ENCODE data around the gene VSTM4.

The VSTM4 gene

DNA sequence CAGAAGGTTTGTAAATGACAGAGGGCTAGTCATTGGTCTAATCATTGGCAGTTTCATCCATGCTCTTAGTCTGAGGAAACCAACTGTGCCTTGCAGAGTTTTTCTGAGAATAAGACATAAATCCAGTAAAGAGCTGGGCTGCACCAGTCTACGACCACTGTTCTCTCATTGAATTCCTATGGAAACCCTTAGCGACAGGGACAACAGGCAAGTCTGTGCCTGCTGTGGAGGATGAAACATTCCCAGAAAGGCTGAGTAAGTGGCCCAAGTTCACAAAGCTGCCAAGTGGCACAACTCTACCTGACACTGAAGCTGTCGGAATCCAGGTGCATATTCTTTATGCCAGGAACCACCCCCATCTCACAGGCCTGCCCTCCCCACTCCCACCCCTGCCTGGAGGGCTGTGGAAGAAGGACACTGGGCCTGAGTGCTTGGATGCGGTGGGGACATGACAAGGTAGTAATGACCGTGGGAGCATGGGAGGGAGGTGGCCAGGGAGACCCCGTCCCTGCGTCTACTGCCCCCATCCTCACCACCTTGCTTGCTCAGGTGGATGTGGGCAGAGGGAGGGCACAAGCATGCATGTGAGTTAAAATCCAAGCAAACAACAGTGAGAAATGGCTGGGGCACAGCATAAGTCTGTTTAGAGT lies 58.0 kb downstream of the VSTM4 start:
- no peaks in the 10 kb centered on the region; the same call in 1 of the 2 replicates for H3K27me3 ChIP-seq (ENCODE audit: low read depth, low read length)
- no peak for TF ChIP-seq EZH2phosphoT487 (IDR thresholded peaks at IDR 0.05; ENCODE audit: low read depth)
- TF ChIP-seq, protein P1, sequence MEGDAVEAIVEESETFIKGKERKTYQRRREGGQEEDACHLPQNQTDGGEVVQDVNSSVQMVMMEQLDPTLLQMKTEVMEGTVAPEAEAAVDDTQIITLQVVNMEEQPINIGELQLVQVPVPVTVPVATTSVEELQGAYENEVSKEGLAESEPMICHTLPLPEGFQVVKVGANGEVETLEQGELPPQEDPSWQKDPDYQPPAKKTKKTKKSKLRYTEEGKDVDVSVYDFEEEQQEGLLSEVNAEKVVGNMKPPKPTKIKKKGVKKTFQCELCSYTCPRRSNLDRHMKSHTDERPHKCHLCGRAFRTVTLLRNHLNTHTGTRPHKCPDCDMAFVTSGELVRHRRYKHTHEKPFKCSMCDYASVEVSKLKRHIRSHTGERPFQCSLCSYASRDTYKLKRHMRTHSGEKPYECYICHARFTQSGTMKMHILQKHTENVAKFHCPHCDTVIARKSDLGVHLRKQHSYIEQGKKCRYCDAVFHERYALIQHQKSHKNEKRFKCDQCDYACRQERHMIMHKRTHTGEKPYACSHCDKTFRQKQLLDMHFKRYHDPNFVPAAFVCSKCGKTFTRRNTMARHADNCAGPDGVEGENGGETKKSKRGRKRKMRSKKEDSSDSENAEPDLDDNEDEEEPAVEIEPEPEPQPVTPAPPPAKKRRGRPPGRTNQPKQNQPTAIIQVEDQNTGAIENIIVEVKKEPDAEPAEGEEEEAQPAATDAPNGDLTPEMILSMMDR (IDR thresholded peaks at IDR 0.05; ENCODE audit: low read depth, low read length), result no peak
- no peaks in the 10 kb centered on the region for H4K20me1 ChIP-seq (ENCODE audit: insufficient read depth, low read length)
- no peaks in the 10 kb centered on the region for H3K79me2 ChIP-seq (ENCODE audit: low read length)
- H2AFZ ChIP-seq (ENCODE audit: low read depth, low read length), result no peak overlapping the region
- no peak overlapping the region for H3K9ac ChIP-seq (ENCODE audit: low read length)
- no peak overlapping the region for H3K27ac ChIP-seq (ENCODE audit: low read length)
- H3K9me3 ChIP-seq (ENCODE audit: insufficient read depth, low read length), result no peaks in the 10 kb centered on the region
- H3K4me3 ChIP-seq (ENCODE audit: low read length), result no peak overlapping the region
- H3K36me3 ChIP-seq (replicated peaks; ENCODE audit: low read depth, low read length), result no peaks in the 10 kb centered on the region
- peaks cover 13% of the 10 kb centered on the region for H3K4me1 ChIP-seq (ENCODE audit: low read length)
- H3K4me2 ChIP-seq (ENCODE audit: low read length), result no peak overlapping the region

DNA sequence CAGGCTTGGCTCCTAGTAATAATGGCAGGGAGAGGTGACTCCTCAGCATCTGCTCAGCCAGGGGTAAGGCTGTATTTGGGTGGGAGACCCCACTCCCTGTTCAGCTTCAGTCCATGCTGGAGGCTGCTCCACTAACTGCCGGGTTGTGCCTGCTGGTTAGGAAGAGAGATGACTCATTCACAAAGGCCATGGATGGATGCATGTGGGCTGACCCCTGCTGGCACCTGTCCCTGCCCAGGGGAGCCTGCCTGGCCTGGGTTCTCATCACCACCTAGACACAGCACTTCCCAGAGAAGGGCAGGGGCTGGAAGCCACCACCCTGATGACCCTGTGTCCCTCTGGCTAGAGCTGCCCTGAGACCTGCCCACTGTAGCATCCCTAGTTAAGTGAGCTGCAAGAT lies 59.0 kb downstream of the VSTM4 start:
- Histone ChIP-seq H3K27ac (ENCODE audit: low read length) (no peak overlapping the region), H3K4me1 (ENCODE audit: low read length) (peaks cover 19% of the 10 kb centered on the region), H3K79me2 (ENCODE audit: low read length) (no peaks in the 10 kb centered on the region)

DNA sequence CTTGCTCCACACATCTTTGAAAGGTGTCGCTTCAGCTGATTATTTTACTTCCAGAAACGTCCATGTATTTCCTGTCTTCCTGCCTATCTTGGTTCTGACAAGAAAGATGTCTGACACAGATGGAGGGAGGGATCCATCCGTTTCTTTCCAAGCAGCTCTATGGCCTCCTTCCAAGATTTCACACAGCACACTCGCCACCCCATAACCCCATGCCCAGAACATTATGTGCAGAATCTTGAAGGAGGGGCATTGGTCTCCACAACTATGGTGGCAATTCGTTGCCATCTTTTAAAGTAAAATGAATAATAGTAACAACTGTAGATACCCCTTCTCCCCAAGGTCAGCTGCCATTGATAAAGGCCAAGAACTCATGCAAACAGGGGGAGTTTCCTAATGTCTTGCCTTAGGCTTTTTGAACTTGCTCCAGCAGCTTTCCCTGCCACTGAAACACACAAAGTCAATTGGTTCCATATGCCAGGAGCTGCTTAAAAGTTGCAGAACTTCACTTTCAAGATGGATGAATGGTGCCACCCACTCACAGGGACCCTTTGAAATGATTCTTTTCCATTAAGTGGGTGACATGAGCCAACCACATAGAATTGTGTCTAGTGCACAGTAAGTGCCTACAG lies 60.0 kb downstream of the VSTM4 start:
- Histone ChIP-seq H3K27me3 (ENCODE audit: low read depth, low read length) (no peaks in the 10 kb centered on the region), H3K79me2 (ENCODE audit: low read length) (no peaks in the 10 kb centered on the region), H2AFZ (ENCODE audit: low read depth, low read length) (no peak overlapping the region), H3K4me2 (ENCODE audit: low read length) (no peak overlapping the region), H3K9ac (ENCODE audit: low read length) (no peak overlapping the region), H3K27ac (ENCODE audit: low read length) (no peak overlapping the region), H3K4me3 (ENCODE audit: low read length) (no peak overlapping the region), H3K9me3 (ENCODE audit: insufficient read depth, low read length) (no peaks in the 10 kb centered on the region), H4K20me1 (ENCODE audit: insufficient read depth, low read length) (no peaks in the 10 kb centered on the region), H3K4me1 (ENCODE audit: low read length) (peaks cover 19% of the 10 kb centered on the region), H3K36me3 (replicated peaks; ENCODE audit: low read depth, low read length) (no peaks in the 10 kb centered on the region)
- TF ChIP-seq EZH2phosphoT487 (IDR thresholded peaks at IDR 0.05; ENCODE audit: low read depth), result no peak
- TF ChIP-seq, protein P1 (IDR thresholded peaks at IDR 0.05; ENCODE audit: low read depth, low read length), result no peak

More for the DNA sequence above, 59.0 kb downstream of the VSTM4 start:
- no peak overlapping the region for H3K4me3 ChIP-seq (ENCODE audit: low read length)
- TF ChIP-seq EZH2phosphoT487 (IDR thresholded peaks at IDR 0.05; ENCODE audit: low read depth), result no peak
- TF ChIP-seq, protein P1 (IDR thresholded peaks at IDR 0.05; ENCODE audit: low read depth, low read length), result no peak
- no peaks in the 10 kb centered on the region for H3K27me3 ChIP-seq (ENCODE audit: low read depth, low read length)
- no peaks in the 10 kb centered on the region for H3K9me3 ChIP-seq (ENCODE audit: insufficient read depth, low read length)
- H4K20me1 ChIP-seq (ENCODE audit: insufficient read depth, low read length), result no peaks in the 10 kb centered on the region
- no peak overlapping the region for H3K4me2 ChIP-seq (ENCODE audit: low read length)
- H3K9ac ChIP-seq (ENCODE audit: low read length), result no peak overlapping the region
- H2AFZ ChIP-seq (ENCODE audit: low read depth, low read length), result no peak overlapping the region
- H3K36me3 ChIP-seq (replicated peaks; ENCODE audit: low read depth, low read length), result no peaks in the 10 kb centered on the region

DNA sequence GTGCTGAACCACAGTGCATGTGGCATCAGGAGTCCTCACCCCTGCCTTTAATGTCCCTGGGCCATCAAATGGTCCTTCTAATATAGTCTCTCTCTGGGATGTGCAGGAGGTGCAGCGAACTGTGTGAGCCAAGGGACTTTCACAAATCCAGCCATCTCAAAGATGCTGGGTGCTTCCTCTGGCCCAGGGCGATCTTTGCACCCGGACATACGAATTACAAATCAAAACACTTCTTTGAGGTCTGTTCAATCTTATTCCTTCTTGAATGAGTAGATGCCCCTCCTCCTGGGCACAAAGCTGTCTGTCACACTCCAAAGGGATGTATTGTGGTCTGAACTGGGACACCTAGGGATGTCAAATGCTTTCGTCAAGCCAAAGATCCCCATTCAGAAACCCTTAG lies 60.6 kb downstream of the VSTM4 start:
- no peak overlapping the region for H3K27ac ChIP-seq (ENCODE audit: low read length)
- no peaks in the 10 kb centered on the region for H3K9me3 ChIP-seq (ENCODE audit: insufficient read depth, low read length)
- H3K36me3 ChIP-seq (replicated peaks; ENCODE audit: low read depth, low read length), result no peaks in the 10 kb centered on the region
- no peak for TF ChIP-seq EZH2phosphoT487 (IDR thresholded peaks at IDR 0.05; ENCODE audit: low read depth)
- TF ChIP-seq, protein P1 (IDR thresholded peaks at IDR 0.05; ENCODE audit: low read depth, low read length), result no peak
- H3K4me1 ChIP-seq (ENCODE audit: low read length), result peaks cover 19% of the 10 kb centered on the region
- H3K79me2 ChIP-seq (ENCODE audit: low read length), result no peaks in the 10 kb centered on the region
- no peak overlapping the region for H3K4me2 ChIP-seq (ENCODE audit: low read length)
- H4K20me1 ChIP-seq (ENCODE audit: insufficient read depth, low read length), result no peaks in the 10 kb centered on the region
- H3K9ac ChIP-seq (ENCODE audit: low read length), result no peak overlapping the region
- no peak overlapping the region for H3K4me3 ChIP-seq (ENCODE audit: low read length)
- no peak overlapping the region for H2AFZ ChIP-seq (ENCODE audit: low read depth, low read length)
- no peaks in the 10 kb centered on the region for H3K27me3 ChIP-seq (ENCODE audit: low read depth, low read length)

Data from OCI-LY3 (cell line).